Memory B cell (primary cell): ENCODE measurements around the gene TPST2.
A peak's percentile ranks its signal among the peaks of the same experiment; 100 is the strongest.

Source experiments
- ATAC-seq: fragments of 150-1000 bp; cut with Tn5 transposase; 2 replicates; pipeline ENCODE4 v1.10.0; 2021; ENCODE audit warnings: low read depth, mild to moderate bottlenecking, moderate library complexity
- DNase-seq, 2 donors: peaks; one replicate each; pipeline ENCODE4 v3.0.0; 2022; ENCODE audit warnings: low spot score in 2 of 2
- H3K27ac Mint-ChIP-seq: one replicate; pipeline ENCODE4 v1.8.0; 2022; ENCODE audit warnings: mild to moderate bottlenecking, moderate library complexity, mixed read lengths
- H3K27me3 Mint-ChIP-seq: one replicate; pipeline ENCODE4 v1.8.0; 2022; ENCODE audit warnings: mixed read lengths
- H3K36me3 Mint-ChIP-seq: one replicate; pipeline ENCODE4 v1.8.0; 2022; ENCODE audit warnings: mild to moderate bottlenecking, mixed read lengths
- H3K4me1 Mint-ChIP-seq: one replicate; pipeline ENCODE4 v1.8.0; 2022; ENCODE audit warnings: mixed read lengths
- H3K4me3 Mint-ChIP-seq: one replicate; pipeline ENCODE4 v1.8.0; 2022; ENCODE audit warnings: mild to moderate bottlenecking, moderate library complexity, mixed read lengths
- H3K9me3 Mint-ChIP-seq: one replicate; pipeline ENCODE4 v1.8.0; 2022; ENCODE audit warnings: mixed read lengths

The TPST2 gene

GRCh38 chr22:26601726-26602125 is 11.8 kb upstream of the TPST2 start:
- Mint-ChIP-seq H3K27me3 (peaks cover 10% of the 10 kb centered on the region), H3K27ac (no peak overlapping the region), H3K4me1 (no peaks in the 10 kb centered on the region), H3K9me3 (no peaks in the 10 kb centered on the region), H3K4me3 (no peak overlapping the region), H3K36me3 (no peaks in the 10 kb centered on the region)
- DNase-seq: no peak
- ATAC-seq: no peak

GRCh38 chr22:26599505-26599904 is 9.6 kb upstream of the TPST2 start:
- Mint-ChIP-seq H3K9me3 (no peaks in the 10 kb centered on the region), H3K4me1 (no peaks in the 10 kb centered on the region), H3K4me3 (no peak overlapping the region), H3K27me3 (peaks cover 10% of the 10 kb centered on the region), H3K27ac (no peak overlapping the region), H3K36me3 (no peaks in the 10 kb centered on the region)
- DNase-seq (no peak), ATAC-seq (no peak)

GRCh38 chr22:26597480-26597879 is 7.5 kb upstream of the TPST2 start:
- H3K9me3 Mint-ChIP-seq: no peaks in the 10 kb centered on the region
- DNase-seq: no peak
- ATAC-seq: no peak
- H3K27ac Mint-ChIP-seq: no peak overlapping the region
- H3K27me3 Mint-ChIP-seq: peaks cover 10% of the 10 kb centered on the region
- H3K4me3 Mint-ChIP-seq: no peak overlapping the region
- peaks cover 3% of the 10 kb centered on the region for H3K4me1 Mint-ChIP-seq
- H3K36me3 Mint-ChIP-seq: no peaks in the 10 kb centered on the region

GRCh38 chr22:26597026-26597425 is 7.1 kb upstream of the TPST2 start:
- H3K27me3 Mint-ChIP-seq: peaks cover 10% of the 10 kb centered on the region
- DNase-seq: no peak
- H3K27ac Mint-ChIP-seq: no peak overlapping the region
- no peaks in the 10 kb centered on the region for H3K36me3 Mint-ChIP-seq
- no peak for ATAC-seq
- peaks cover 8% of the 10 kb centered on the region for H3K4me1 Mint-ChIP-seq
- H3K9me3 Mint-ChIP-seq: no peaks in the 10 kb centered on the region
- no peak overlapping the region for H3K4me3 Mint-ChIP-seq

- H3K36me3 Mint-ChIP-seq: no peaks in the 10 kb centered on the region
- DNase-seq (no peak), ATAC-seq (no peak)
- no peak overlapping the region for H3K27ac Mint-ChIP-seq
- peaks cover 25% of the 10 kb centered on the region for H3K4me1 Mint-ChIP-seq
- H3K9me3 Mint-ChIP-seq: no peaks in the 10 kb centered on the region
- H3K27me3 Mint-ChIP-seq: peaks cover 3% of the 10 kb centered on the region
- no peak overlapping the region for H3K4me3 Mint-ChIP-seq
Observed at GRCh38 chr22:26593763-26594162, 3.8 kb upstream of the TPST2 start.

- H3K27ac Mint-ChIP-seq: peak overlapping the region; percentile 21
- no peak for ATAC-seq
Observed at GRCh38 chr22:26592421-26592891, 2.5 kb upstream of the TPST2 start.

GRCh38 chr22:26589367-26589844 is 526 bp downstream of the TPST2 start:
- ATAC-seq (peak; percentile 27), DNase-seq (no peak)
- Mint-ChIP-seq H3K27me3 (no peaks in the 10 kb centered on the region), H3K4me3 (peak overlapping the region; percentile 83), H3K27ac (peak overlapping the region; percentile 47), H3K9me3 (peaks cover 2% of the 10 kb centered on the region), H3K4me1 (peaks cover 33% of the 10 kb centered on the region), H3K36me3 (no peaks in the 10 kb centered on the region)

More at GRCh38 chr22:26592421-26592891, 2.5 kb upstream of the TPST2 start:
- Mint-ChIP-seq H3K4me3 (peak overlapping the region; percentile 5), H3K36me3 (no peaks in the 10 kb centered on the region), H3K4me1 (peaks cover 29% of the 10 kb centered on the region), H3K9me3 (peaks cover 2% of the 10 kb centered on the region), H3K27me3 (no peaks in the 10 kb centered on the region)
- no peak for DNase-seq

GRCh38 chr22:26588729-26589366 is 1.1 kb downstream of the TPST2 start:
- H3K36me3 Mint-ChIP-seq: no peaks in the 10 kb centered on the region
- peaks cover 33% of the 10 kb centered on the region for H3K4me1 Mint-ChIP-seq
- peaks cover 2% of the 10 kb centered on the region for H3K9me3 Mint-ChIP-seq
- DNase-seq (no peak), ATAC-seq (no peak)
- H3K4me3 Mint-ChIP-seq: peak overlapping the region; percentile 83
- peak overlapping the region; percentile 47 for H3K27ac Mint-ChIP-seq
- H3K27me3 Mint-ChIP-seq: no peaks in the 10 kb centered on the region

GRCh38 chr22:26587991-26588613 is 1.8 kb downstream of the TPST2 start:
- H3K9me3 Mint-ChIP-seq: peaks cover 2% of the 10 kb centered on the region
- H3K4me3 Mint-ChIP-seq: peak overlapping the region; percentile 83
- ATAC-seq: no peak
- peaks cover 33% of the 10 kb centered on the region for H3K4me1 Mint-ChIP-seq
- H3K27ac Mint-ChIP-seq: peak overlapping the region; percentile 47
- H3K27me3 Mint-ChIP-seq: no peaks in the 10 kb centered on the region
- DNase-seq: no peak
- H3K36me3 Mint-ChIP-seq: no peaks in the 10 kb centered on the region

- H3K27me3 Mint-ChIP-seq: no peaks in the 10 kb centered on the region
- no peak for DNase-seq
Observed at GRCh38 chr22:26586556-26587325, 3.2 kb downstream of the TPST2 start.

GRCh38 chr22:26585104-26585790 is 4.7 kb downstream of the TPST2 start:
- Mint-ChIP-seq H3K4me3 (no peak overlapping the region), H3K4me1 (peaks cover 21% of the 10 kb centered on the region), H3K27ac (no peak overlapping the region), H3K27me3 (no peaks in the 10 kb centered on the region), H3K36me3 (no peaks in the 10 kb centered on the region), H3K9me3 (peaks cover 2% of the 10 kb centered on the region)
- ATAC-seq (no peak), DNase-seq (no peak)

More at GRCh38 chr22:26586556-26587325, 3.2 kb downstream of the TPST2 start:
- no peak for ATAC-seq
- Mint-ChIP-seq H3K4me3 (no peak overlapping the region), H3K9me3 (peaks cover 2% of the 10 kb centered on the region), H3K36me3 (no peaks in the 10 kb centered on the region), H3K4me1 (peaks cover 22% of the 10 kb centered on the region), H3K27ac (peak overlapping the region; percentile 24)

GRCh38 chr22:26584010-26584409 is 5.9 kb downstream of the TPST2 start:
- H3K27me3 Mint-ChIP-seq: no peaks in the 10 kb centered on the region
- H3K36me3 Mint-ChIP-seq: no peaks in the 10 kb centered on the region
- peaks cover 2% of the 10 kb centered on the region for H3K9me3 Mint-ChIP-seq
- ATAC-seq (no peak), DNase-seq (no peak)
- no peak overlapping the region for H3K4me3 Mint-ChIP-seq
- peaks cover 27% of the 10 kb centered on the region for H3K4me1 Mint-ChIP-seq
- H3K27ac Mint-ChIP-seq: peak overlapping the region; percentile 13

- no peak overlapping the region for H3K4me3 Mint-ChIP-seq
- H3K36me3 Mint-ChIP-seq: no peaks in the 10 kb centered on the region
- DNase-seq: no peak
- ATAC-seq: no peak
- H3K27me3 Mint-ChIP-seq: no peaks in the 10 kb centered on the region
- peaks cover 21% of the 10 kb centered on the region for H3K4me1 Mint-ChIP-seq
- no peak overlapping the region for H3K27ac Mint-ChIP-seq
- no peaks in the 10 kb centered on the region for H3K9me3 Mint-ChIP-seq
Observed at GRCh38 chr22:26581633-26582168, 8.2 kb downstream of the TPST2 start.
